GM12872 (cell line): Measurements from ENCODE around the gene WFDC6.

Source experiments
- TF ChIP-seq, protein P1 (sequence below): IDR thresholded peaks from 3 replicates; pipeline ENCODE4 v1.5.1; 2011; ENCODE audit warnings: low read depth, mild to moderate bottlenecking, low read length, moderate library complexity; ENCODE audit not compliant: insufficient read depth

WFDC6 gene

DNA sequence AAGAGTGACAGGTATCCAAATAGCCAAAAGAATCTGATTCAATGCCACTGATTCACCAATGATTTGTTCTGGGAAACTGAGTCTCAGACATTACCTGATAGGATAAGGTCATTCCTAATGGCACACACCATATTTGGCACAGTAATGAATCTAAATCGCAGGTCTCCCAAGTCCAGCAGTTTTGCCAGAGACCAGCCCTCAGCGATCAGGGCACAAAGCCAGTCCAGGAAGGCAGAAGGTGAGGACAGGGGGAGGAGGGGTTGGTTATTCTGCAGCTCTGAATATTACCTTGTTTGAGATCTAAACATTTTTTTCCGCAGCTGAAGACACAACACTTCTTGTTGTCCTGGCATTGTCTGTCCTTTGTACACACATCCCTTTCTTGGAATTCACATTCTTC is 6.1 kb upstream of the WFDC6 start:
- TF ChIP-seq, protein P1, sequence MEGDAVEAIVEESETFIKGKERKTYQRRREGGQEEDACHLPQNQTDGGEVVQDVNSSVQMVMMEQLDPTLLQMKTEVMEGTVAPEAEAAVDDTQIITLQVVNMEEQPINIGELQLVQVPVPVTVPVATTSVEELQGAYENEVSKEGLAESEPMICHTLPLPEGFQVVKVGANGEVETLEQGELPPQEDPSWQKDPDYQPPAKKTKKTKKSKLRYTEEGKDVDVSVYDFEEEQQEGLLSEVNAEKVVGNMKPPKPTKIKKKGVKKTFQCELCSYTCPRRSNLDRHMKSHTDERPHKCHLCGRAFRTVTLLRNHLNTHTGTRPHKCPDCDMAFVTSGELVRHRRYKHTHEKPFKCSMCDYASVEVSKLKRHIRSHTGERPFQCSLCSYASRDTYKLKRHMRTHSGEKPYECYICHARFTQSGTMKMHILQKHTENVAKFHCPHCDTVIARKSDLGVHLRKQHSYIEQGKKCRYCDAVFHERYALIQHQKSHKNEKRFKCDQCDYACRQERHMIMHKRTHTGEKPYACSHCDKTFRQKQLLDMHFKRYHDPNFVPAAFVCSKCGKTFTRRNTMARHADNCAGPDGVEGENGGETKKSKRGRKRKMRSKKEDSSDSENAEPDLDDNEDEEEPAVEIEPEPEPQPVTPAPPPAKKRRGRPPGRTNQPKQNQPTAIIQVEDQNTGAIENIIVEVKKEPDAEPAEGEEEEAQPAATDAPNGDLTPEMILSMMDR = no peak

DNA sequence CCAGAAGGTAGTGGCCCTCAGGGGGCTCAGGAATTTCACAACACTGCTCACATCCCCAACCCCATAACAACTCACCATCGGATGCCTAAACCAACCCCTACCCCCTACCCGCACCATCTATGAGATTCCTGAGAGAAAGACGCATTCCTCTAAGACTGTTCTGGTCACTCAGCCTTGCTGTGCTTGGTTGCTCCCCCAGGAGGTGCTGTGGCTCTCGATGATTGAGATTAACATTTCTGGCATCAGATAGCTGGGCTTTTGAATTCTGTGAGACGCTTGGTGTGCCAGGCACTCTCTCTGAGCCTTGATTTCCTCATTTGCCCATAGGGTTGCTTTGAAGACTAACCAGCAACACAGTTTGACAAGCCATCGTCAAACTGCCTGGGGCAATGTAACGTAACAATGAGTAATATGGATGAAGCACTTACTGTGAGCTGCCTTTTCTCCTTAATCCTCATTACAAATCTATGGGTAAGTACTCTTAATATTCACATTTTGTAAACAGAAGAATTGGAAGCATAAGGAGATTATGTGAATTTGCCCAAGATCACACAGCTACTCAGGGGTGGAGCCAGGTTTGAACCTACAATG is 978 bp downstream of the WFDC6 start:
- TF ChIP-seq, protein P1 = no peak

DNA sequence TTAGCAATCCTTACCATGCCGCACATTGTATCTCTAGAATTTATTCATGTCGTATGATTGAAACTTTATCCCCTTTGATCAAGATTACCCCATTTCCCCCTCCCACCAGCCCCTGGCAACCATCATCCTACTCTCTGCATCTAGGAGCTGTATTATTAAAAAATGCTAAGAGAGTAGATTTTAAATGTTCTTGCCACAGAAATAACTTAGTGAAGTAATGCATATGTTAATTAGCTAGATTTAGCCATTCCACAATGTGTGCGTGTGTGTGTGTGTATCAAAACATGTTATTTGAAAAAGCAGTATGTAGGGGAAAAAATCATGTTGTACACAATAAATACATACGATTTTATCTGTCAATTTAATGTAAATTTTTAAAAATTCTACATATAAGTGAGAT is 12.0 kb downstream of the WFDC6 start:
- TF ChIP-seq, protein P1 = no peak

DNA sequence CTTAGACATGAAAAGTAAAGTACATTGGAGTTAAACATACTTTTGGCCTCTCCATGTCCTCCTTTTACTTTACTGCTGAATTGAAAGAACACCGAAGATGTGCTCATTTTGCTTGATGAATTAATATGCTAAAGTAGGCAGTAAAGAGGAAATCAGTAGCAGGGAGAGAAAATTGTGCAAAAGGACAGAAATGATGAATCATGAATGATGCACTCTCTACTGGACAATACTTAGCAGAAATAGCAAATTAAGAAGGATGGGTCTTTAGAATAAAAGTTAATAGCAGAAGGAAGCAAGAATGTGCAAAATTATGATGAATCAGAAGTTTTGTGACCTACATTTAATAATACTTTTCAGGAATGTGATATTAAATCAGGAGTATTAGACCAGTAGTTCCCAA is 15.5 kb downstream of the WFDC6 start:
- TF ChIP-seq, protein P1 = no peak

DNA sequence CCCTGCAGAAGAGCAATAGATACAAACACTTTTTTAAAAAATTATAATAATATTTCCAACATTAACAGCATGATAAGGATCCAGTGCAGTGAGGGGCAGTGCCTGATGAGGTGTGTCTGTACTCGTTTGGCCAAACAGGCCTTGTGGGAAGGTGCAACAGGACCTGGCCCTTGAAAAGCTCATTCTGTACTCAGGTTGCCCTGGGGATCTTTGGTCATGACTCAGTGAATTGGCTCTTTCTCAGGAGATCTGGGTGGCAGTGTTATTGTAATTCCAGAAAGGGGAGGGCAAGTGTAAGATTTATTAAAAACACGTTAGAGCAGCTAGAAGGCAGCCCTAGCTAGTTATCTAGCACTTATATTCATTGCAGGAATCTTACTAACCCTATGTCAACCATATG is 21.0 kb downstream of the WFDC6 start:
- TF ChIP-seq, protein P1 = no peak

DNA sequence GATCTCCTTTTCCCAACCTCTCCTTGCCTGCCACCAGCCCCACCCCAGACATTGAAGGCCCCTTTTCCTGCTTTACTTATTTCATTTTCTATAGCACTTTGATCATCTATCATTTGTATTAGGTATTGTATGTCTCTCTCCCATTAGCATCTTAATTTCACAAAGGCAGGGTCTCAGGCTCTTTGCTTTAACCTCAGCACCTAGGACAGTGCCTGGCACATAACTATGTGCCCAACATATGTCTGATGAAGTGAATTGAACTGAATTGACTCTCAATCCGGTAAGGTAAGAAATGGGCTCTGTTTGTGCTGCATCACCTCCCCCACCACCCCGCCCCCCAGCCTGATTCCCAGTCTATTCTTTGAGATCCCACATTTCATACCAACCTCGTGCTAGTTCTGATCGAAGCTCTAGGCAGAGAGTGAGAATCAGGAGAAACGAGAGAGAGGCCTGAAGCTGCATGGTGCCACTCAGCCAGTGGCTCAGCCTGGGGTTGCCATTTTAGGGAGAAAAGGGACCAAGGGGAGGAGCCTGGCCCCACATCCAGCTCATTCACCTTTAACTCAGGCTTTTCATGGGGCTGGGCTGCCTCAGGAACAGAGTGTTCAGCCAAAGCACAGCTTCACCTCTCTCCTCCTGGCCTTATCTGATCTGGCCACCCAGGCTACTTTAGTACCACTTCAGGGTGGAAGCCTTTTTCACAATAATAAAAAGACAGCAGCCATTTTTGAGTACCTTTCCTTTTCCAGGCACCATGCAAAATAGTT is 24.0 kb downstream of the WFDC6 start, which contains the start of gene SPINT3:
SPINT3 (minus strand) TSS at position 476 of the 767 bp plus-strand sequence; CDS start at position 462, 14 bp downstream.
- TF ChIP-seq, protein P1 = no peak

DNA sequence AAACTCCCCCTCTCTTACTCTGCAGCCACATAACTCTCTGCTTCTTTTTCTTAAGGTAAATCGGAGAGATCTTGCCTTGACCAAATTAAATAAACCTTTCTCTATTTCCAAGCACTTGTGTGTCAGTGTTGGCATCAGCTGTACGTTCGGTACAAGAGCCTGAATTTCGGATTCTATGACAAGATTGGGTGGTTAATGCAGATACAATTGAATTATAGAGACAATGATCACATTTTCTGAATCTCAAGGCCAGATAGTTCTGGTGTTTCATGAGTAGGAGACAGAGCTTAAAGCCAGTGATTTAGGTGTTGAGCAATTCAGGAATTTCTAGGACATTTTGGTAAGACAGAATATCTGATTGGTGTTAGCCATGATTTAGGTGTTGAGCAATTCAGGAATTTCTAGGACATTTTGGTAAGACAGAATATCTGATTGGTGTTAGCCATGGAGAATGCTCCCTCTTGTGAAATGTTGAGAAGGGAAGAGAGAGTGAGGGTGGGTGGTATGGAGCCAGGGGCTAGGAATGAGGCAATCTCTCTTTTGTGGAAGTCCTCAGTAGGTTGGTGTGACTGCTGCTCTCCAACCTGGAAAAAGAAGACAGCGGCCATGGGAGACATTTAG is 28.9 kb downstream of the WFDC6 start:
- TF ChIP-seq, protein P1 = no peak
